ENCODE results near the gene USP13.
"Not testable (repeated sequence)": the region's sequence is repeated elsewhere in the genome, so short reads cannot be mapped to it uniquely, and the experiment has no call there.

USP13 gene, protein sequence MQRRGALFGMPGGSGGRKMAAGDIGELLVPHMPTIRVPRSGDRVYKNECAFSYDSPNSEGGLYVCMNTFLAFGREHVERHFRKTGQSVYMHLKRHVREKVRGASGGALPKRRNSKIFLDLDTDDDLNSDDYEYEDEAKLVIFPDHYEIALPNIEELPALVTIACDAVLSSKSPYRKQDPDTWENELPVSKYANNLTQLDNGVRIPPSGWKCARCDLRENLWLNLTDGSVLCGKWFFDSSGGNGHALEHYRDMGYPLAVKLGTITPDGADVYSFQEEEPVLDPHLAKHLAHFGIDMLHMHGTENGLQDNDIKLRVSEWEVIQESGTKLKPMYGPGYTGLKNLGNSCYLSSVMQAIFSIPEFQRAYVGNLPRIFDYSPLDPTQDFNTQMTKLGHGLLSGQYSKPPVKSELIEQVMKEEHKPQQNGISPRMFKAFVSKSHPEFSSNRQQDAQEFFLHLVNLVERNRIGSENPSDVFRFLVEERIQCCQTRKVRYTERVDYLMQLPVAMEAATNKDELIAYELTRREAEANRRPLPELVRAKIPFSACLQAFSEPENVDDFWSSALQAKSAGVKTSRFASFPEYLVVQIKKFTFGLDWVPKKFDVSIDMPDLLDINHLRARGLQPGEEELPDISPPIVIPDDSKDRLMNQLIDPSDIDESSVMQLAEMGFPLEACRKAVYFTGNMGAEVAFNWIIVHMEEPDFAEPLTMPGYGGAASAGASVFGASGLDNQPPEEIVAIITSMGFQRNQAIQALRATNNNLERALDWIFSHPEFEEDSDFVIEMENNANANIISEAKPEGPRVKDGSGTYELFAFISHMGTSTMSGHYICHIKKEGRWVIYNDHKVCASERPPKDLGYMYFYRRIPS

DNA sequence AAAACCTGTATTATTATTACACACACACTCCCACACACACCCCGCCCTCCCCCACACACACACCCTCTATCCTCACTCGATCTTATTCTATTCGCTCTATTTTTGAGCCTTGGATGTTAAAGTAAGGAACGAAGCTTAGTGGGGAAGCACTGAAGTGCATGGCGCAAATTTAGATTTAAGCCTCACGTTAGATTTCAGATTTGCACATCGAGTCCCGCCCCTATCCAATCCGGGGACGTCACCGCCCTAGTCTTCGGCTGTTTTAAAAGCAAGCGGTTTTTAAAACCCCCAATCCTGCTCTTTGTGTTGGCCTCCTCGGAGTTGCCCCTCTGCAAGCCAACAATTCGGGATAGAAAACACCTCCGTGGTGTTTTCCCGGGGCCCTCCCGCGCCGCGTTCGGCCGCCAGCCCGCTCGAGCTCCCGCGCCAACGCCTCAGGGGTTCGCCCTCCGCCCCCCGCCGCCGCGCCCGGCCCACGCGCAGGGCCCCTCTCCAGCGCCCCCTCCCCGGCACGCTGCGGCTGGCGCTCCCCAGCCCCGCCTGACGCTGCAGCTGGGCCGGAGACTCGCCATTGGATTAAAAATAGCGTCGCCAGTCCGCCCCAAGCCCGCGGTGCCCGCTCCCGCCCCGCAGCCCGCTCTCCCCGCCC, at the start of gene USP13:
USP13 (plus strand) TSS at position 594 of the 649 bp plus-strand sequence. CDS start 186 bp downstream, outside the sequence.
- peak; percentile 64 for DNase-seq (ENCODE audit: low spot score)

DNA sequence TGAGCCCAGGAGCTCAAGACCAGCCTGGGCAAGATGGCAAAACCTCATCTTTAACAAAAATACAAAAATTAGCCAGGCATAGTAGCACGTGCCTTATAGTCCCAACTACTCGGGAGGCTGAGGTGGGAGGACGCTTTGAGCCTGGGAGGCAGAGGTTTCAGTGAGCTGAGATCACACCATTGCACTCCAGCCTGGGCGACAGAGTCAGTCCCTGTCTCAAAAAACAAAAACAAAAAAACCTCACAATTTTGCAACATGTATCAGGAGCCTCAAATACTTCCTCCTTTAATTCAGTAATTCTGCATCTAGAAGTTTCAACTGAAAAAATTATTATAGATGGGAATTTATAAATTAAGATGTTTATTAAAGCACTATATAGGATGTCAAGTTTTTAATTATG, 49.5 kb upstream of the USP13 start:
- no peak for DNase-seq (ENCODE audit: low spot score)

DNA sequence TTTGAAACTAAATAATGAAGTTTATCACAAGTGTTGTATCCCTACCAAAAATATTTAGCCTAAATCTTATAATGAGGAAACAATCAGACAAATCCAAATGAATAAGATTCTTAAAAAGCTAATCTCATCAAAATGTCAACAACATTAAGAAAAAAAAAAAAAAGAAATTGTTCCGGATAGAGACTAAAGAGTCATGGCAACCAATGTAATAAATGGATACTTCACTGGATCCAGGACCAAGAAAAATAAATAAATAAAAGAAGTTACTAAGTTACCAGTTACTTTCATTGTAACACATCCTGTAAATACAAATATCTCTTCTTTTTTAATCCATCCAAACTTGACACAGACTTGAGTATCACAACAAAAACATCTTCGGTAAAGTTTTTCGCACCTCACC, 49.0 kb upstream of the USP13 start:
- DNase-seq (ENCODE audit: low spot score), result no peak

DNA sequence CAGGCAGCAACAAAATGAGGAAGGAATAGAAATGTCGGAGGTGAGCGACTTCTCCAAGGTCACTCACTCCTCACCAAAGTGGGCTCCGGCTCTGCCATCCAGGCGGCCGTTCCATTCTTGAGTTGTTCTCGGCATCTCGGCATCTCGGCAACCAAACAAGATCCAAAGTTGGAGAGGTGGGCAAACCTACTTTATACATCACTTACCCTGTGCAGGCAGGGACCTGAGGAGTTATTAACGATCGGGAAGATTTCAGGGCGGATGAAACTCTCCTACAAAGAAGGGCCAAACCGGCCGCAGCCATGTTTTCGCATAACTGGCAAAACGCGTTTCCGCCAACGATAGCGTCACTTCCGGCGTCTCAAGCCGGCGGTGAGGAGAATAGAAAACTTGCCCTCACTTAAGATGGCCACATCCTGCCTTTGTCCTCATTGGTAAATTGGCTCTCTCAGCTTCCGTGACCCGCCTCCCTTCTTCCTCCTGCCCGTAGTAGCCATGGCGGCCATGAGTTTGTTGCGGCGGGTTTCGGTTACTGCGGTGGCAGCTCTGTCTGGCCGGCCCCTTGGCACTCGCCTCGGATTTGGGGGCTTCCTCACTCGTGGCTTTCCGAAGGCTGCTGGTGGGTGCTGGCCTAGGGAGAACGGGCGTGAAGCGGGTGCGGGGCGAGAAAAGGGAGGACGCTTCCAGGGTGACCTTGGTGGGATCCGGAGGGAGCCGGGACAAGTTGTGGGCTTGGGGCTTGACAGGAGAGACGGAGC, 48.3 kb upstream of the USP13 start, which contains the start of the genes MRPL47 and NDUFB5:
MRPL47 (minus strand) TSS at position 318 of the 758 bp plus-strand sequence; CDS start at position 304, 14 bp downstream.
NDUFB5 (plus strand) TSS at position 474 of the 758 bp plus-strand sequence; CDS start at position 496, 22 bp downstream.
- peak; percentile 94 for DNase-seq (ENCODE audit: low spot score)

DNA sequence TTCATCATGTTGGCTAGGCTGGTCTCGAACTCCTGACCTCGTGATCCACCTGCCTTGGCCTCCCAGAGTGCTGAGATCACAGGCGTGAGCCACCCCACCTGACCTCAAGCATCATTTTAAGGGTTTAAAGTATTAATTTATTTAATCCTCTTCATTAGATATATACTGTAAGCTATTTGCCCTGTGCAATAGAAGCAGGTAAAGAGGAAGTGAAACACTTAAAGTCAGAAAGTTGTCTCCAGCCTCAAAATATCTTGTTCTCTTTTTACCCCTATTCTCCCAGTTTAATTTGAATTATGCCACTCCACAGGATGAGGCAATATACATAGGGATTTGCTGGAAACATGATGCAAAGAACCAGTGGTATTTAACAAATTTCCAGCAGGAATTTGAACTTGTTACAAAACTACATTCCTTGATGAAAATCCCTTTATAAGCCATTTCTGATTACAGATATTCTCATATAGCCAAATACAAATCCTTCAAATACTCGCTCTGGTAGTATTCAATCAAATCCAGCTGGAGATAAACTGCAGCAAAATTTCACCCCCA, 46.2 kb upstream of the USP13 start:
- no peak for DNase-seq (ENCODE audit: low spot score)

DNA sequence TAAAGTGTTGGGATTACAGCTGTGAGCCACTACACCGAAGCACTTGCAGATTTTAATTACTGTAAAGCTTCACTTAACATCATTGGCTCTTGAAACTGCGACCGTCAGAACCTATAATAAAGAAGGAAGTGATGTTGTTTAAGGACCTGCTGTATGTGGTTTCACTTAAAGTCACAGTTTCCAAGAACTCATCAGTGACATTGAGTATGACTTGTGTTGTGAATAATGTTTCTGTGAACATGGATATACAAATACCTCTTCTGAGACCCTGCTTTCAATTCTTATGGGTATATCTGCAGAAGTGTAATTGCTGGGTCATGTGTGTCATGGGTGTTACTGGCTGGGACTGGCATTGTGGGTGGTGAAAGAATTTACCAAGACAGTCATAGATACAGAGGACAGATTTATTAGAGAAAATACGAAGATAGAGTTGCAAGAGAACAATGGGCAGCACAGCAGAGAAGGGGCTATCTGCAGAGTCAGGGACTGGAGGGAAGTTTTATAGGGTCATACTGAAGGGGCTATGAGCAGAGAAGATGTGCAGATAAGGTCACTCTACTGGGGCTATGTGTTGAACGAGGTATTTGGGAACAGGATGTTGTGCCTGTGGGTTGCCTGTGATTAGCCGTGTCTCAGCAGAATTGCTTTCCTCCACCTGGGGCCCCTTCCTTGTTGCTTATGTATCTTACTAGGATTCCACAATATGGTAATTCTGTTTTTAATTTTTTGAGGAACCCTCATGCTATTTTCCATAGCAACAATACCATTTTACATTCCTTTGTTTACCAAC, 43.7 kb upstream of the USP13 start:
- peak; percentile 64 for DNase-seq (ENCODE audit: low spot score)

DNA sequence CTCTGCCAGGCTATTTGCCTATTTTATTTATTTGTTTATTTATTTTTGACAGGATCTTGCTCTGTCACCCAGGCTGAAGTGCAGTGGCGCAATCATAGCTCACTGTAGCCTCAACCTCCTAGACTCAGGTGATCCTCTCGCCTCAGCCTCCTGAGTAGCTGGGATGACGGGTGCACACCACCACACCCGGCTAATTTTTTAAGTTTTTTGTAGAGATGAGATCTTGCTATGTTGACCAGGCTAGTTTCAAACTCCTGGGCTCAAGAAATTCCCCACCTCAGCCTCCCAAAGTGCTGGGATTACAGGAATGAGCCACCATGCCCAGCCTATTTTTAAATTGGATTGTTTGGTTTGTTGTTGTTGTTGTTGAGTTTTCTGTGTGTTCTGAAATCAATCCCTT, 42.8 kb upstream of the USP13 start:
- no peak for DNase-seq (ENCODE audit: low spot score)

DNA sequence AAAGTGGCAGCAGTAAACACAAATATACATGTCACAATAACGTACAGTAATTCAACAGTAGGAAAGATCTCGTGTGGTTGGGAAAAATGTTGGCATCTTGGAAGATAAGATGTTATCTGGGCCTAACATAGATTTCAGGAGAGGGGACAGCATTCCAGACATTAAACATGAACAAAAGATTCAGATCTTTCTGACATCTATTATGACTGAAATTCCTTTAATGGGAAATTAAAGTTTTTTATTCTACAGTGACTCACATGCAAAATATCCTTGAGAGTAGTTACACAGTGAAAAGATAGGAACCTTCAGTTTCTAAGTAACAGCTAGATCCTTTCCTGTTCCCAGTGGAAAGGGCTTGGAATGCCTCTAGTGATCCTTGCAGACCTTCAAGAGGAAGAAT, 39.0 kb upstream of the USP13 start:
- DNase-seq (ENCODE audit: low spot score), result no peak

DNA sequence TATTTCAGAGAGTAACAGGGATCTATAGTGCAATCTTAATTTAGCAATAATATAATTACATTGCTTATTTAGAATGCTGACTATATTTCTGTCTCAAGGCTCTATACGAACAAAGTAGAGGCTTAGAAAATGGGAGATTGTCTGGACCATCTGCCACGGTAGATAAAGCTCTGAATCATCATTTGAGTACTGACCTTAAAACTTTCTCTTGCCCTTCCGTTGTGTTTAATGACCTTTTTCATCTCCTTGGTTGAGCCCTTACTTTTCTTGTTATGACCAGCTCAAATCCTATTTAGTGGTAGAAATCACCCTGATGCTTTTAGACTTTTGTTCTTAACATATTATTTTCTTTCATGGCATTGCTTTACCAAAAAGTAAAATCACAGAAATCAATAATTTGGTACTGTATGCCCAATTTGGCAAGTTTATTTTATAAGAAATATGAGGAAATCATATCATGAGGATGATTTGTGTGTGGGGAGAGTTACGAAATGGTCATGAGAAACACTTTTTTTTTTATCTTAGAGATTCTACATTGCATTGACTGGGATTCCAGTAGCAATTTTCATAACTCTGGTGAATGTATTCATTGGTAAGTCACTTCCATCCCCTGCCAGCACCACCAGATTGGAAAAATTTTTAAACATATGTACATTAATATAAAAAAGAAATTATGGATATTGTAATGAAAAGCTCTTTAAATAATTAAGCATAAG, 37.2 kb upstream of the USP13 start:
- no peak for DNase-seq (ENCODE audit: low spot score)

DNA sequence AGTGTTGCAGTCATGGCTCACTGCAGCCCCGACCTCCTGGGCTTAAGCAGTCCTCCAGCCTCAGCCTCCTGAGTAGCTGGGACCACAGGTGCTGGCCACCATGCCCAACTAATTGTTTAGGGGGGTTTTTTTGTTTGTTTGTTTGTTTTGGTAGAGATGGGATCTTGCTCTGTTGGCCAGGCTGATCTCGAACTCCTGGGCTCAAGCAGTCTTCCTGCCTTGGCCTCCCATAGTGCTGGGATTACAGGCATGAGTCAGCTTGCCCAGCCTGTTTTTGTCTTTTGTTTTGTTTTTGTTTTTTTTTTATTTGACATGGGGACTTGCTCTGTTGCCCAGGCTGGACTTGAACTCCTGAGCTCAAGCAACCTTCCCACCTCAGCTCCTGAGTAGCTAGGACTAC, 30.8 kb upstream of the USP13 start:
- no peak for DNase-seq (ENCODE audit: low spot score)

DNA sequence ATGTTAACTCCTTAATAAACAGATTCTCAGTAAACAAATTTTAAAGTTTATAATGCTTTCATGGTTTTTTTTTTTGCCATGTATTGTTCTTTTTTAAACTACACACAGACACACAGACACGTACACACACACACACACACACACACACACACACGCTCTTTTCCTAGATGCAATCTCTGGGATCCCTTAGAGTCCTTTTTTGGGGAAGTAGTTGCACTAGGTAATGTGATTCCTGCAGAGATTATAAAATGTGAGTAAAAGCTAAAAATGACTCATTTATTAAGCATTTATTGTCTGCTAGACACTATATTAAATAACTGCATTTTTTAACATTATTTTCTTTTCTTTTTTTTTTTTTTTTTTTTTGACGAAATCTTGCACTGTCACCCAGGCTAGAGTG, 28.4 kb upstream of the USP13 start:
- no peak for DNase-seq (ENCODE audit: low spot score)

DNA sequence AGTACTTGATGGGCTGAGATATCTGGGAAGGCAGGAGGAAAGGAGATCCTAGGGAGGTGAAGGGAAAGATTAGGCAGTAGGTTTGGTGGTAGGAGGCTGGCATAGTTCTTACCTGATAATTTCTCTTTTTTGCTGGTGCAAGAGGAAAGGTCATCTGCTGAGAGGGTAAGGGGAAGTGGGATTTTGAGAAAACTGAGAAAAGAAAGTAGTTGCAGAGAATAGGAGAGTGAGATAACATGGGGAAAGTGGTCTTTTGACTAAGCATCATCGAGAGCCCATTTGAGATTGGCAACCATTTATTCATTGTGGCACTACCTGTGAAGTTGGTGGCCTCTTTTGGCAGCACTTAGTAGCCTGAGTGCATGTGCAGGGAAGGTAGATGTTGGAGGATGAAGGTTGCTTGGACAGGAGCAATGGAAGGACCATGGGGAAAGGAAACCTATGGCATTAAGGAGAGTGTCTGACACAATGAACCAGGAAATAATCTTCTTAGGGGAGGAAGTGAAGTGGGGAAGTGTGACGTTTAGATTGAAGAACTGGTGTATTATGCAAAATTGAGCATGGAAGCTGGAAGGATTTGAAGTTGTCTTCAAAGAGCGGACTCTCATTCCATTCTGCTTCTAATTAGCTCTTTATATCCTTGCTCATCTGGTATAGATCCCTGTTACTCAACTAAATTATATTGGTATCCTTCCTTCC, 21.9 kb upstream of the USP13 start:
- DNase-seq (ENCODE audit: low spot score), result no peak

DNA sequence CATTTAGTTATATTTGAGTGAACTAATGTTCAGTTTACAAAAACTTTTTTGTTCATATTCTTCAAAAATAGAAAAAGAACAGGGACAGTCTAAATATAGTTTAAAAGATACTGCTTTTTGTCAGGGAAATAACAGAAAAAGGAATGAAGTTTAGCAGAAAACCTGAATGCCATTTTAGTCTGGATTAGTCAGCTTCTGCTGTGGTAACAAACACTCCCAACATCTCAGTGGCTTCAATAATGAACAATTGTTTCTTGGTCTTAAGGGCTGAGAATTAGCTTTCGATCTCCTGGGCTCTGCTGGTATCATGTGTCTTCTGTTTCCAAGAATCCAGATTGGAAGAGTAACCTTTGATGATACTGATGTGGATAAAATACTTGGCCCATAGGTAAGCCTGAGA, 12.4 kb upstream of the USP13 start:
- DNase-seq (ENCODE audit: low spot score), result no peak

DNA sequence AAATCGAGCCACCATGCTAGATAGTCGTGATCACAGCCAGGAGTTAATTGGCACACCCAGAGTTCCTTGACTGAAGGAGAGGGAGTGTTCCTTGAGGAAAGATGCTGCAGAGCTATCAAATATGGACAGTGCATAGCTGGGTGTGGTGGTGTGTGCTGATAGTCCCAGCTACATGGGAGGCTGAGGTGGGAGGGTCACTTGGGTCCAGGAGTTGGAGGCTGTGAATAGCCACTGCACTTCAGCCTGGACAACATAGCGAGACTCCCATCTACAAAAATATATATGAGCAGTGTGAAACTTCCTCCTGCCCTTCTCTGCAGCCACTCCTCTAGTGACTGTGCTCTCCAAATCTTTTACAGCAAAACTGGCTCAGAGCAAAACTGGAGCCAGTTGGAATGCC, 10.0 kb upstream of the USP13 start:
- DNase-seq (ENCODE audit: low spot score), result no peak

DNA sequence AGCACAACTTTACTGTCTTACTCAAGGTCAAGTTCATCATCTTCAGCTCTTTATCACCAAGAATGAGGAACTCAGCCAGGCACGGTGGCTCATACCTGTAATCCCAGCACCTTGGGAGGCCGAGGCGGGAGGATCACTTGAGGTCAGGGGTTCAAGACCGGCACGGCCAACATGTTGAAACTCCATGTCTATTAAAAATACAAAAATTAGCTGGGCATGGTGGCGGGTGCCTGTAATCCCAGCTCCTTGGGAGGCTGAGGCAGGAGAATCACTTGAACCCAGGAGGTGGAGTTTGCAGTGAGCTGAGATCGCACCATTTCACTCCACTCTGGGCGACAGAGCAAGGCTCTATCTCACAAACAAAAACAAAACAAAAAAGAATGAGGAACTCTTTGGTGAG, 9.0 kb upstream of the USP13 start:
- DNase-seq (ENCODE audit: low spot score), result not testable (repeated sequence)

DNA sequence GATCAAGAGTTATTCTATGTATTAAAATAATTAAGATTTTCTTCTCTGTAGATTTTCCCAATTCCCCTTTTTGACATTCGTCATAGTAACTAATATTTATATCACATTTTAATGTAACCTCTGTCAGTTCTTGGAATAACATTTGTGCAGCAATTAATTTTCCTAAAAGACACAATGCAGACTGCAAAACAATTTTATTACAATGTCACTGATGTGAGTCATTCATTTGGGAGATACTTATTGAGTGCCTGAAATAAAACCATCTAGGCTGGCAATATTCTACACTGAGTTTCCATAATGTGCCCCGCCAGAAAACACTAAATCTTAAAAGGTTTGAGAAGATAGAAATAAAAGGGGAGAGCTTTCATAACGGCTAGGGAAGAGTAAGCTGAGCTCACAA, 6.7 kb upstream of the USP13 start:
- DNase-seq (ENCODE audit: low spot score), result no peak

DNA sequence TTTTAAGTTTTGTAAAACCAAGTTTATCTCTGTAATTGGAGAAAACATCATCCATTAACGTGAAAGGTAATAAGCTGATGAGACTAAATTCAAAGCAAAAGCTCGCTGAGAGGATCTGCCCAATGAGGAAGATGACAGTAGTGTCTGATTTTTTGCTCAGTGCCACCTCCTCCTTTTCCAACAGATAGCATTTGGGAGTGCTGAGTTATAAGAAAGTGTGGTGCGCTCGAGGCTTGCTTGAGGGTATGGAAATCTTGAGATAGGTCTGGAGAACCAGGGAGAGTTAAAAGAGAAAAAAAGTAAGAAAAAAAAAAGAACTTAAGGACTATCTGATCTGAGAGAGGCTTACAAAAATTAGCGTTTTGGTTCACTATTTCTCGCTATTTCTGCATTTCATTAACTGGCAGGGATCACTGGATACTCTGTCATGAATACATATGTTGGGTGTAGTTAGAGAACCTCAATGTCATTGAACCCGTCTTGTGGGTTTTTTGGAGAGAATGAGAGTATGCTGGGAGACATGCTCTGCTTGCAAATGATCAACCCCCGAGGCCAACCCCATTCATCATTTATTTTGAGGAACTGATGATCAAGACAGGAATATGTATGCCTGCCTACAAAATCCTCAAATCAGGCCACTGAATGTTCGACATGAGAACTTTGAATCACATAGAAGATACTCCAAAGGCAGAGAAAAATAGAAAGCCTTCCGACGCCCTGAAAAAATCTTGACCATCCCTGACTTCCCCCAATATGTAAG, 973 bp upstream of the USP13 start:
- DNase-seq (ENCODE audit: low spot score), result no peak

DNA sequence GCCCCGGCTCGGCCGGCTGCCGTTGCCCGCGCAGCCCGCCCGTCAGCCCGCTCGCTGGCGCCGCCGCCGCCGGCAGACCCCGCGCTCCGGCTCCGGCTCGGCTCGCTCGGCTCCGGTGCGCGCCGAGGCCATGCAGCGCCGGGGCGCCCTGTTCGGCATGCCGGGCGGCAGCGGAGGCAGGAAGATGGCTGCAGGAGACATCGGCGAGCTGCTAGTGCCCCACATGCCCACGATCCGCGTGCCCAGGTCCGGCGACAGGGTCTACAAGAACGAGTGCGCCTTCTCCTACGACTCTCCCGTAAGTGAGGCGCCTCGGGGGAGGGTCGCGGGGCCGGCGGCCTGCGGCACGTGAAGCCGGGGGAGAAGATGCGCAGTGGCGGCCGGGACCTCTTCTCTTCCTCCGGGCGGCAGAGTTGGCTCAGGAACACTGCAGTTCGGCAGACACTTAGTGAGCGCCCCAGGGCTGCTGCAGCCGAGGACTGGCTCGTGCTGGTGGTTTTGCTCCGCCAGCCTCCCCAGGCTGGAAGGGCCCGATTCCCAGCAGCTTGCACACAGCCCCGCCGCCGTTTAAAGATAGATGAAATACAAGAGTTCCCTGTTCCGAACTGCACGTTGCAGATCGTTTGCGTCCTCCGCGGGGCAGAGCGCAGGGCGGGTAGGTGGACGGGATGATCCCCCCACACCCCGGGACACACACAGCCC, 407 bp downstream of the USP13 start:
- peak; percentile 58 for DNase-seq (ENCODE audit: low spot score)

Data from CD4-positive, alpha-beta T cell treated with Interleukin-2 at 100 ng/mL for 4 hours (primary cell).